HG03196 (cell line): ENCODE measurements around the gene COL23A1.

ENCODE experiments used
- ATAC-seq: cut with Tn5 transposase; IDR thresholded peaks from one replicate; pipeline ENCODE4 v1.9.1; 2021; ENCODE audit not compliant: unreplicated experiment

Gene COL23A1

GRCh38 chr5:178560911-178561310 is 29.3 kb downstream of the COL23A1 start:
- ATAC-seq: no peak

- ATAC-seq: no peak
These were observed 32.8 kb downstream of the COL23A1 start for GRCh38 chr5:178557416-178557815.

GRCh38 chr5:178555771-178556211 is 34.4 kb downstream of the COL23A1 start:
- no peak for ATAC-seq

- ATAC-seq: no peak
These were observed 35.2 kb downstream of the COL23A1 start for GRCh38 chr5:178555005-178555404.

GRCh38 chr5:178554311-178554710 is 35.9 kb downstream of the COL23A1 start:
- no peak for ATAC-seq

GRCh38 chr5:178553517-178553916 is 36.7 kb downstream of the COL23A1 start:
- no peak for ATAC-seq

- ATAC-seq: no peak
These were observed 38.7 kb downstream of the COL23A1 start for GRCh38 chr5:178551468-178551867.

GRCh38 chr5:178551059-178551458 is 39.1 kb downstream of the COL23A1 start:
- ATAC-seq: no peak

- no peak for ATAC-seq
These were observed 41.4 kb downstream of the COL23A1 start for GRCh38 chr5:178548746-178549145.

GRCh38 chr5:178547753-178548415 is 42.3 kb downstream of the COL23A1 start:
- no peak for ATAC-seq

- no peak for ATAC-seq
These were observed 43.0 kb downstream of the COL23A1 start for GRCh38 chr5:178547052-178547666.

GRCh38 chr5:178546675-178547033 is 43.5 kb downstream of the COL23A1 start:
- no peak for ATAC-seq

- ATAC-seq: no peak
These were observed 44.1 kb downstream of the COL23A1 start for GRCh38 chr5:178545941-178546674.

GRCh38 chr5:178545176-178545575 is 45.0 kb downstream of the COL23A1 start:
- ATAC-seq: no peak

- no peak for ATAC-seq
These were observed 45.9 kb downstream of the COL23A1 start for GRCh38 chr5:178544166-178544834.

- no peak for ATAC-seq
These were observed 47.7 kb downstream of the COL23A1 start for GRCh38 chr5:178542455-178542854.

GRCh38 chr5:178540526-178540925 is 49.7 kb downstream of the COL23A1 start:
- no peak for ATAC-seq

- no peak for ATAC-seq
These were observed 51.4 kb downstream of the COL23A1 start for GRCh38 chr5:178538741-178539229.

GRCh38 chr5:178537467-178538371 is 52.5 kb downstream of the COL23A1 start:
- no peak for ATAC-seq
